ENCODE data around the gene ATF3. TPM values are rescaled to one million over a fixed set of nuclear protein-coding genes. Genes with fewer than 3 reads are reported as not detected.

Gene ATF3
- 4.6 and 9.1 TPM in 2 replicates for total RNA-seq

GRCh38 chr1:212608392-212608958 lies at the start of gene ATF3:
Gene ATF3, plus strand, starts transcription at chr1:212608761. Its CDS starts 6,261 bp downstream, at chr1:212615022.

Other genes starting within 250 kb of the ATF3 start
- gene PACC1, start 193.9 kb upstream of the ATF3 start, total RNA-seq, result 12.9 and 19.2 TPM in 2 replicates
- 40.9 and 65.1 TPM in 2 replicates for gene NENF, start 175.8 kb upstream of the ATF3 start, total RNA-seq
- gene BATF3, start 91.1 kb downstream of the ATF3 start, total RNA-seq, result 0.75 and 1.5 TPM in 2 replicates
- 18.6 and 34.2 TPM in 2 replicates for gene NSL1, start 183.0 kb downstream of the ATF3 start, total RNA-seq
- gene TATDN3, start 183.1 kb downstream of the ATF3 start, total RNA-seq, result 15.9 and 16.3 TPM in 2 replicates
- not detected in 2 replicates for gene SPATA45, start 238.9 kb downstream of the ATF3 start, total RNA-seq
- 13.7 and 17.4 TPM in 2 replicates for gene FLVCR1, start 249.5 kb downstream of the ATF3 start, total RNA-seq